Fibroblast of lung (primary cell): ENCODE results near the gene CATSPERD.

Source experiments
- CTCF ChIP-seq, 2 donors: IDR thresholded peaks in 1 of 2; conservative IDR thresholded peaks in 1 of 2; 1 replicate in 1 of 2; 2 replicates in 1 of 2; pipeline ENCODE4 v1.5.1; 2011 to 2012; ENCODE audit warnings: low read length in 2 of 2, control low read depth in 1 of 2, inconsistent platforms in 1 of 2, low read depth in 1 of 2, mild to moderate bottlenecking in 1 of 2
- EZH2 ChIP-seq: IDR thresholded peaks from 2 replicates; pipeline ENCODE4 v1.5.1; 2012; ENCODE audit warnings: low read length, control low read depth, mild to moderate bottlenecking; ENCODE audit errors: missing control alignments

GRCh38 chr19:5718579-5719273 lies 1.7 kb upstream of the CATSPERD start:
- TF ChIP-seq CTCF (conservative IDR thresholded peaks at IDR 0.05 in 1 of 2, IDR thresholded peaks at IDR 0.05 in 1 of 2; ENCODE audit: low read depth in 1 of 2, low read length in 2 of 2): no peak
- TF ChIP-seq EZH2: no peak
